GM21619 (cell line): ENCODE results near the gene ACCS.

ENCODE experiments used
- ATAC-seq: cut with Tn5 transposase; IDR thresholded peaks from one replicate; pipeline ENCODE4 v1.9.1; 2021; ENCODE audit not compliant: unreplicated experiment

The ACCS gene

GRCh38 chr11:44088871-44089270, 22.8 kb downstream of the ACCS start:
- no peak for ATAC-seq

- no peak for ATAC-seq
Observed at GRCh38 chr11:44090539-44090938, 24.5 kb downstream of the ACCS start.

- no peak for ATAC-seq
Observed at GRCh38 chr11:44094260-44094868, 28.3 kb downstream of the ACCS start.

- peak; percentile 82 for ATAC-seq
Observed at GRCh38 chr11:44095506-44096359, 29.7 kb downstream of the ACCS start, which contains the start of gene EXT2. Gene EXT2 (plus strand): TSS chr11:44095678. CDS start chr11:44107713, 12,035 bp downstream.

- ATAC-seq: peak; percentile 5
Observed at GRCh38 chr11:44096360-44097185, 30.5 kb downstream of the ACCS start.

GRCh38 chr11:44097821-44098220, 31.8 kb downstream of the ACCS start:
- no peak for ATAC-seq

GRCh38 chr11:44101098-44101497, 35.0 kb downstream of the ACCS start:
- no peak for ATAC-seq

- ATAC-seq: no peak
Observed at GRCh38 chr11:44104481-44105294, 38.6 kb downstream of the ACCS start.

GRCh38 chr11:44108260-44108659, 42.2 kb downstream of the ACCS start:
- no peak for ATAC-seq

GRCh38 chr11:44110231-44110679, 44.2 kb downstream of the ACCS start:
- peak; percentile 97 for ATAC-seq

- ATAC-seq: no peak
Observed at GRCh38 chr11:44112091-44112821, 46.2 kb downstream of the ACCS start.

GRCh38 chr11:44113018-44113417, 46.9 kb downstream of the ACCS start:
- ATAC-seq: no peak

- no peak for ATAC-seq
Observed at GRCh38 chr11:44113572-44113971, 47.5 kb downstream of the ACCS start.

GRCh38 chr11:44116234-44116830, 50.3 kb downstream of the ACCS start:
- no peak for ATAC-seq

GRCh38 chr11:44120169-44120568, 54.1 kb downstream of the ACCS start:
- no peak for ATAC-seq

GRCh38 chr11:44125598-44125997, 59.5 kb downstream of the ACCS start:
- ATAC-seq: no peak

- ATAC-seq: no peak
Observed at GRCh38 chr11:44126304-44126703, 60.2 kb downstream of the ACCS start.

- no peak for ATAC-seq
Observed at GRCh38 chr11:44127130-44127529, 61.1 kb downstream of the ACCS start.

- no peak for ATAC-seq
Observed at GRCh38 chr11:44128729-44129128, 62.7 kb downstream of the ACCS start.
